ENCODE measurements around the gene RNFT2. TPM values are rescaled to one million over a fixed set of nuclear protein-coding genes. Genes with fewer than 3 reads are reported as not detected.
A peak's percentile ranks its signal among the peaks of the same experiment; 100 is the strongest.

Gene RNFT2
- total RNA-seq, 1 donor from 2014 or later, result 2.6 TPM

DNA sequence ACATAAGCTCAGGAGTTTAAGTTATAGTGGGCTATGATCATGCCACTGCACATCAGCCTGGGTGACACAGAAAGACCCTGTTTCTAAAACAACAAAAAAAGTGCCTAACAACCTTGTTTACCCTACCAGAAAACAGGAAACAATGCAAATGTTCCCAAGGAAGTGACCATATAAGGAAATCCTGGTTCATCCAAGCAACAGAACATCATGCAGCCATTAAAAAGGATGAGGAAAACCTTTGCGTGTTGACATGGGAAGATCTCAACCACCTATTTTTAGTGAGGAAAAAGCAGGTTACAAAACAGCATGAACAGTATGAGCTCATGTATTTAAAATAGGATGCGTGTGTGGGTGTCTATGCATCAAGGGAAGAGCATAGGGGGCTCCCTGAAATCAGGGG is 129.4 kb downstream of the RNFT2 start:
- peaks cover 8% of the 10 kb centered on the region for H3K27me3 ChIP-seq
- DNase-seq (no peak), ATAC-seq (no peak)
- no peaks in the 10 kb centered on the region for H3K9me3 ChIP-seq
- no peak overlapping the region for H3K27ac ChIP-seq
- intact Hi-C loops (cut with DNase I), result no loop called here
- TF ChIP-seq, protein P1, sequence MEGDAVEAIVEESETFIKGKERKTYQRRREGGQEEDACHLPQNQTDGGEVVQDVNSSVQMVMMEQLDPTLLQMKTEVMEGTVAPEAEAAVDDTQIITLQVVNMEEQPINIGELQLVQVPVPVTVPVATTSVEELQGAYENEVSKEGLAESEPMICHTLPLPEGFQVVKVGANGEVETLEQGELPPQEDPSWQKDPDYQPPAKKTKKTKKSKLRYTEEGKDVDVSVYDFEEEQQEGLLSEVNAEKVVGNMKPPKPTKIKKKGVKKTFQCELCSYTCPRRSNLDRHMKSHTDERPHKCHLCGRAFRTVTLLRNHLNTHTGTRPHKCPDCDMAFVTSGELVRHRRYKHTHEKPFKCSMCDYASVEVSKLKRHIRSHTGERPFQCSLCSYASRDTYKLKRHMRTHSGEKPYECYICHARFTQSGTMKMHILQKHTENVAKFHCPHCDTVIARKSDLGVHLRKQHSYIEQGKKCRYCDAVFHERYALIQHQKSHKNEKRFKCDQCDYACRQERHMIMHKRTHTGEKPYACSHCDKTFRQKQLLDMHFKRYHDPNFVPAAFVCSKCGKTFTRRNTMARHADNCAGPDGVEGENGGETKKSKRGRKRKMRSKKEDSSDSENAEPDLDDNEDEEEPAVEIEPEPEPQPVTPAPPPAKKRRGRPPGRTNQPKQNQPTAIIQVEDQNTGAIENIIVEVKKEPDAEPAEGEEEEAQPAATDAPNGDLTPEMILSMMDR (IDR thresholded peaks at IDR 0.05), result no peak
- no peaks in the 10 kb centered on the region for H3K4me1 ChIP-seq
- H3K36me3 ChIP-seq, result no peaks in the 10 kb centered on the region
- H3K4me3 ChIP-seq, result no peak overlapping the region

DNA sequence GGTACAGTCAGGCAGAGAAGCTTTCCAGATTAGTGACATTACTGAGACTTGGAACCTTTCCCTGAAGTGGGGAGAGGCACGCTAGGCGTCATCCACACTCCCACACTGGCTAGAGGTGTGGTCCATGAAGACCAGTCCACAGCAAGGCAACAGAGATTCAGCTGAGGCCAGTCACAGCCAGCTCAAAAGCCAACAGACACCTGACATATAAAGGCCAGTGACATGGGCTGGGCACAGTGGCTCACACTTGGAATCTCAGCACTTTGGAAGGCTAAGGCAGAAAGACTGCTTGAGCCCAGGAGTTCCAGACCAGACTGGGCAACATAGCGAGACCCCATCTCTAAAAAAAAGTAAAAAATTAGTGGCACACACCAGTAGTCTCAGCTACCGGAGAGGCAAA is 132.2 kb downstream of the RNFT2 start:
- H3K9me3 ChIP-seq, result no peaks in the 10 kb centered on the region
- no peaks in the 10 kb centered on the region for H3K4me1 ChIP-seq
- H3K36me3 ChIP-seq, result no peaks in the 10 kb centered on the region
- TF ChIP-seq, protein P1 (IDR thresholded peaks at IDR 0.05), result no peak
- no peak overlapping the region for H3K4me3 ChIP-seq
- DNase-seq (no peak), ATAC-seq (no peak)
- intact Hi-C loops (cut with DNase I), result no loop called here
- H3K27me3 ChIP-seq, result peaks cover 13% of the 10 kb centered on the region
- no peak overlapping the region for H3K27ac ChIP-seq

DNA sequence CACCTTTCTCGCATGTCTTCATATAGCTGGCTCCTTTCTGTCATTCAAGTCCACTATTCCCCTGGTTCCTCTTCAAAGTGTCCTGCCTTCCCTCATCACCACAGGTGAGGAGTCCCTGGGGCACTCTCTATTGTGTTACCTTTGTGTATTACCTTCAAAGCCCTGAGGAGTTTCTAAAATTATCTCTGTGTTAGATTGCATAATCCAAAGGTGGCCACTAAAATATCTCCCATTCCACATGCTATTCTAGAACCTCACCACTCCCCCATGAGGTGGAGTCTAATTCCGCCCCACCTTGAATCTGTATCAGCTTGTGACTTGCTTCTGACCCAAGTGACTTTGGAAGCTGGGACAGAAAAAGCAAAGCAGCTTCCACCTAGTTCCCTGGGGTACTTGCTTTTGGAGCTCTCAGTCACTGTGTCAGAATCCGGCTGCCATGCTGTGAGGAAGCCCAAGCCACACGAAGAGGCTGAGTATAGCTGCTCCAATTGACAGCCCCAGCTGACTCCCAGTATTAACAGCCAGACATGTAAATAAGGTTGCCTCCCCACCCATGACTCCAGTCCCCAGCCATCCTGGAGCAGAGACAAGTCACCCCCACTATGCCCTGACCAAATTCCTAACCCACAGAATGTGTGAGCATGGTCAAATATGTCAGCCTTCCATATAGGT is 136.3 kb downstream of the RNFT2 start:
- H3K4me3 ChIP-seq, result no peak overlapping the region

DNA sequence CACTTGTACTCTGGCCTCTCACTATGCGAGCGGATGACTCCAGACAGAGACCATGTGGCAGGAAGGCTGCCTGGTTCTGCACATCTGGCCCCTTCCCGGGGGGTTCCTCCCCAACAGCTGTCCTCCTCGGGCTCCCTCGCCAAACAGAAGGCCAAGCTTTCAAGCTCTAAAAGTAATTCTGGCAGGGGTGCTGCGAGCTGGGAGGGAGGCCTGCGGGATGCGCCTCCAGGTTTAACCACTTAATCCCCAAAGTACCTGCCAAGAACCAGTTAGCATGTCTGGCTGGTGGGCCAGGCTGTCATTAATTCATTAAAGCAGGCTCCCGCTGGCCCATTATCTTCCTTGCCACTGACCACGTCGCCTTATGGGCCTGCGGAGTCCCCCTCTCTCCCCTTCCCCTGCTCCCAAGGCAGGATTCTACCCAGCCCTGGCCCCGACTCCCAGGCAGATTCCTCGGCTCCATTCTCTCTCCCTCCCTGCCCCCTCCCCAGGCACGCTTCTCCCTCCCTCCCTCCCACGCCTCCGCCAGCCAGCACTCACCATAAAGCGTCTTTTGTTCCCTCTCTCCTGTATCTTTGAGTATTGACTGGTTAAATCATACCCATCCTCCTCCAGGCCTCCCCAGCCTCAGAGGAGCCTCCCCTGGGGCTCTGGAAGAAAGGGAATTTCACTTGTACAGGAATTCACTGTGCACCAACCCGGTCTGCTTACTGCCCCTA is 138.2 kb downstream of the RNFT2 start:
- H3K27me3 ChIP-seq, result peaks cover 65% of the 10 kb centered on the region
- peaks cover 21% of the 10 kb centered on the region for H3K4me1 ChIP-seq
- ATAC-seq (no peak), DNase-seq (no peak)
- TF ChIP-seq, protein P1 (IDR thresholded peaks at IDR 0.05), result no peak
- H3K27ac ChIP-seq, result no peak overlapping the region
- H3K9me3 ChIP-seq, result no peaks in the 10 kb centered on the region
- H3K4me3 ChIP-seq, result no peak overlapping the region
- H3K36me3 ChIP-seq, result no peaks in the 10 kb centered on the region
- intact Hi-C loops (cut with DNase I), result no loop called here

More for the DNA sequence above, 136.3 kb downstream of the RNFT2 start:
- no peaks in the 10 kb centered on the region for H3K9me3 ChIP-seq
- TF ChIP-seq, protein P1 (IDR thresholded peaks at IDR 0.05), result no peak
- DNase-seq (no peak), ATAC-seq (no peak)
- H3K4me1 ChIP-seq, result peaks cover 12% of the 10 kb centered on the region
- no peaks in the 10 kb centered on the region for H3K36me3 ChIP-seq
- intact Hi-C loops (cut with DNase I), result no loop called here
- no peak overlapping the region for H3K27ac ChIP-seq
- peaks cover 49% of the 10 kb centered on the region for H3K27me3 ChIP-seq

DNA sequence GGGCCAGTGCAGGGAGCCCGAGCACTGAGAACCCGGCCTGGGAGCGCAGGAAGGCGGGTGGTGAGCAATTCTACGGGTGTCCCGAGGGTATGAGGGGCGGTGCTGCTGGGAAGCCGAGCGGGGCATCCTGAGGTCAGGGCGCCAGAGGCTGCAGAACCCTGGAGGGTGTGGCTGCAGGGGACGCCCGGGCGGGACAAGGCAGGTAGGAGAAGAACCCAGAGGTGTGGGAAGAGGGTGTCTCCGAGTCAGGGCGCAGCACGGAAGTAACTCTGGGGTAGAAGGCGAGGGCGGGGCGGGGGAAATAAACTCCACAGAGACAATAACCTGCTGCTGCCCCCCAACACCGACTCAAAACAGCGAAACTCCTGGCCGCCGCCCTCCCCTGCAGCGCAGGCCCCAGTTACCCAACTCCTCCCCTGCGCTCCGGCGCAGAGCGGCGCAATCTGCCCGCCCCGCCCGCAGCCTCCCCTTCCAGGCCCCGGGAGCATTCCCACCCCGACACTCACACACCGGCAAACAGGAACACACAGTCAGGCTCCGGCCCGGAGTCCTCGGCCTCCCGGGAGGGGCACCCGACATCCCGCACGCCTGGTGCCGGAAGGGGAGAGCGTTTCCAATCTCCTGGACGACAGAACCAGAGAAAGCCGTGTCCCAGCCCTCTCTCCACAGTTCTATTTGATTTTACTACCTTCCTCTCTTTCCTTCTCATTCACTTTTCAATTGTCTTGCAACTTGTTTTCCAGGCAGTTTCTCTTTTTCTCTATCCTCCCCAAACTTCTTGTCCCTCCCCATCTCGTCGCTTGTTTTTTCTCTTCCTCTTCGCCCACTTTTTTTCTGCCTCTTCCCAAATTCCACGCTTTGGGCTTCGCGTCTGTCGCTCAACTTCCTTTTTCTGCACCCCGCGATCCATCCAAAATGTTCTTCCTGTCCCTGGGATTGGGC is 140.7 kb downstream of the RNFT2 start:
- Histone ChIP-seq H3K36me3 (no peaks in the 10 kb centered on the region), H3K27me3 (peaks cover 88% of the 10 kb centered on the region), H3K4me1 (peaks cover 29% of the 10 kb centered on the region), H3K27ac (no peak overlapping the region), H3K9me3 (no peaks in the 10 kb centered on the region), H3K4me3 (peak overlapping the region; percentile 29)
- DNase-seq (no peak), ATAC-seq (peak; percentile 24)
- TF ChIP-seq, protein P1 (IDR thresholded peaks at IDR 0.05), result no peak
- intact Hi-C loops (cut with DNase I), result no loop called here

Measured in upper lobe of right lung (tissue), 1 donor.